GM12878 (cell line): ENCODE data around the gene UXS1. TPM values are rescaled to one million over a fixed set of nuclear protein-coding genes. Genes with fewer than 3 reads are reported as not detected.

Source experiments
- ATAC-seq: fragments of 200-7000 bp; cut with Tn5 transposase; 3 replicates; pipeline ENCODE4 v1.9.1; 2020; ENCODE audit warnings: mild to moderate bottlenecking, moderate library complexity
- BruUV-seq: library from RNA; stranded (reverse); fragments of 400-500 nt; replicated peaks from 2 replicates; lab custom pipeline; 2021; lab: Mats Ljungman, UMichigan
- CTCF ChIA-PET: fragments of 300-600 bp; sonication (Branson Sonifier 250); formaldehyde crosslinking; extraction: SDS; loops from one replicate; lab custom pipeline; 2021; ENCODE audit warnings: inconsistent platforms; lab: Yijun Ruan, JAX
- POLR2A ChIA-PET: fragments of 350-600 bp; formaldehyde crosslinking; extraction: SDS; loops from one replicate; lab custom pipeline; 2021; ENCODE audit warnings: inconsistent platforms; lab: Charles Lee
- RAD21 ChIA-PET: fragments of 300-600 bp; sonication (Branson Sonifier 250); formaldehyde crosslinking; loops from one replicate; lab custom pipeline; 2023; ENCODE audit warnings: antibody characterized with exemption; ENCODE audit not compliant: unreplicated experiment; lab: Charles Lee
- SMC1A ChIA-PET: fragments of 300-600 bp; sonication (Branson Sonifier 250); formaldehyde crosslinking; loops from one replicate; lab custom pipeline; 2023; ENCODE audit not compliant: unreplicated experiment, uncharacterized antibody; lab: Charles Lee
- DNase-seq: peaks from one replicate; pipeline ENCODE4 v3.0.0-alpha.2; 2011; ENCODE audit warnings: low read depth, low spot score
- FAIRE-seq: peaks from 3 replicates; lab custom pipeline; 2011; peaks lifted over from hg19 to GRCh38; lab: Jason Lieb, UNC
- H2AFZ ChIP-seq: 2 replicates; pipeline ENCODE4 v1.6.0; 2011; ENCODE audit warnings: low read depth, low read length, control low read depth; ENCODE audit not compliant: control insufficient read depth
- H3K27ac ChIP-seq: 2 replicates; pipeline ENCODE4 v1.5.1; 2011; ENCODE audit warnings: control low read depth; ENCODE audit not compliant: control insufficient read depth, insufficient read depth
- H3K27me3 ChIP-seq, 2 experiments: replicated peaks in 1 of 2; 2 replicates each; pipeline versions ENCODE4 v1.6.0 to v1.6.1; 2011; ENCODE audit warnings: low read length in 1 of 2; ENCODE audit not compliant: control insufficient read depth in 2 of 2, insufficient read depth in 2 of 2
- H3K36me3 ChIP-seq, 2 experiments: 2 replicates each; pipeline ENCODE4 v1.5.1; 2011; ENCODE audit warnings: low read length in 1 of 2; ENCODE audit not compliant: control insufficient read depth in 2 of 2, insufficient read depth in 2 of 2
- H3K4me1 ChIP-seq: 2 replicates; pipeline ENCODE4 v1.6.1; 2011; ENCODE audit warnings: mild to moderate bottlenecking, low read length, moderate library complexity, mixed read lengths; ENCODE audit not compliant: control insufficient read depth, insufficient read depth
- H3K4me2 ChIP-seq: 2 replicates; pipeline ENCODE4 v1.6.0; 2011; ENCODE audit warnings: control low read depth; ENCODE audit not compliant: control insufficient read depth, insufficient read depth
- H3K4me3 ChIP-seq: fragments of 200-600 bp; sonication (generic); 2 replicates; pipeline ENCODE4 v1.5.1; 2016
- H3K79me2 ChIP-seq: 2 replicates; pipeline ENCODE4 v1.6.0; 2011; ENCODE audit warnings: low read length; ENCODE audit not compliant: control insufficient read depth, insufficient read depth
- H3K9ac ChIP-seq: 2 replicates; pipeline ENCODE4 v1.8.0; 2011; ENCODE audit warnings: low read length, control low read depth, mixed read lengths; ENCODE audit not compliant: control insufficient read depth, insufficient read depth
- H3K9me3 ChIP-seq: replicated peaks from 3 replicates; pipeline ENCODE4 v1.5.1; 2011; ENCODE audit warnings: mild to moderate bottlenecking, low read length; ENCODE audit not compliant: control insufficient read depth, insufficient read depth
- H4K20me1 ChIP-seq: 2 replicates; pipeline ENCODE4 v1.6.0; 2011; ENCODE audit not compliant: control insufficient read depth, insufficient read depth
- ATF3 ChIP-seq: IDR thresholded peaks from 2 replicates; pipeline ENCODE4 v1.6.1; 2011; ENCODE audit warnings: low read depth, mild to moderate bottlenecking, low read length, moderate library complexity, borderline replicate concordance; ENCODE audit errors: extremely low read depth
- CREM ChIP-seq: IDR thresholded peaks from 2 replicates; pipeline ENCODE4 v1.6.1; 2014; ENCODE audit warnings: antibody characterized with exemption, low read depth
- E2F4 ChIP-seq: IDR thresholded peaks from 2 replicates; pipeline ENCODE4 v1.6.1; 2012; ENCODE audit warnings: low read depth, low read length, improper control_type of control experiment
- E4F1 ChIP-seq: fragments of 450-650 bp; IDR thresholded peaks from 2 replicates; pipeline ENCODE4 v1.6.1; 2018; ENCODE audit warnings: borderline replicate concordance, mild to moderate bottlenecking; ENCODE audit not compliant: partially characterized antibody
- ESRRA ChIP-seq: IDR thresholded peaks from 2 replicates; pipeline ENCODE4 v1.6.1; 2012; ENCODE audit warnings: mild to moderate bottlenecking, low read length, improper control_type of control experiment
- HDAC6 ChIP-seq: fragments of 200-600 bp; sonication (generic); IDR thresholded peaks from one replicate; pipeline ENCODE4 v1.8.0; 2017; ENCODE audit warnings: antibody characterized with exemption; ENCODE audit not compliant: unreplicated experiment
- REST ChIP-seq: IDR thresholded peaks from 2 replicates; pipeline ENCODE4 v1.6.1; 2012; ENCODE audit warnings: mild to moderate bottlenecking, low read depth, low read length
- SMAD1 ChIP-seq: fragments of 450-650 bp; IDR thresholded peaks from 2 replicates; pipeline ENCODE4 v1.6.1; 2018; ENCODE audit warnings: mild to moderate bottlenecking, low read depth; ENCODE audit not compliant: partially characterized antibody
- ZNF24 ChIP-seq: fragments of 450-650 bp; IDR thresholded peaks from 2 replicates; pipeline ENCODE4 v1.6.1; 2017; ENCODE audit warnings: antibody characterized with exemption, mild to moderate bottlenecking
- WGBS: methylation state at CpG from one replicate; pipeline ENCODE4 v1.1.6; 2016; ENCODE audit warnings: low lambda C conversion rate; ENCODE audit not compliant: insufficient replicate concordance, insufficient coverage; ENCODE audit errors: missing lambda C conversion rate; 5-methylcytosine and 5-hydroxymethylcytosine counted together
- in situ Hi-C: fragments of 300-500 bp; cut with MboI; formaldehyde crosslinking; loops from 9 replicates; pipeline ENCODE4 v1.14.3; 2018; ENCODE audit warnings: mixed read lengths
- intact Hi-C: fragments of 100-400 bp; cut with micrococcal nuclease; formaldehyde crosslinking; loops from one replicate; pipeline ENCODE4 v1.14.2; 2022; ENCODE audit not compliant: unreplicated experiment
- polyA plus RNA-seq, 11 experiments: library from polyadenylated mRNA; depleted of rRNA in 4 of 11; unstranded in 6 of 11; stranded (reverse) in 5 of 11; fragments of >200 nt; fragmentation: Nextera tagmentation in 4 of 11; fragmentation: Illumina TruSeq in 1 of 11; extraction: Ambion mirVana in 4 of 11; extraction: Trizol in 1 of 11; gene quantifications; 1 replicate in 1 of 11; 2 replicates in 10 of 11; pipeline versions ENCODE4 v1.2.1 to v1.2.3, GENCODE V29; 2011 to 2016; ENCODE audit warnings: inconsistent platforms in 2 of 11, missing spikeins in 2 of 11, low read depth in 1 of 11
- total RNA-seq, 4 experiments: library from RNA; depleted of rRNA in 3 of 4; stranded (reverse); fragments of >200 nt in 3 of 4; fragmentation: Illumina TruSeq in 1 of 4; extraction: Trizol in 1 of 4; gene quantifications; 2 replicates each; pipeline versions ENCODE4 v1.2.1 to v1.2.3, GENCODE V29; 2013 to 2021

Gene UXS1
- total and polyA plus RNA-seq, 10 of the 15 experiments (the other 5 are each of a cell fraction or from before 2014, with no cell fraction given), result 6.0 to 25.4 (median 24.0) TPM

GRCh38 chr2:106115665-106116064, 78.4 kb downstream of the UXS1 start:
- DNase-seq, result no peak
- Histone ChIP-seq H3K36me3 (peaks cover 5 to 12% of the 10 kb centered on the region in 2 experiments; a peak in 3 of 4 replicates), H3K4me3 (no peak overlapping the region), H3K27me3 (no peaks in the 10 kb centered on the region), H3K4me1 (no peaks in the 10 kb centered on the region), H3K27ac (no peak overlapping the region), H3K9me3 (no peaks in the 10 kb centered on the region), H3K79me2 (no peaks in the 10 kb centered on the region), H2AFZ (no peak overlapping the region), H3K9ac (no peak overlapping the region), H4K20me1 (no peaks in the 10 kb centered on the region), H3K4me2 (no peak overlapping the region)
- no peak for TF ChIP-seq ESRRA
- TF ChIP-seq CREM, result no peak
- no peak for TF ChIP-seq ATF3
- TF ChIP-seq E4F1, result no peak
- TF ChIP-seq E2F4, result no peak
- no peak for TF ChIP-seq ZNF24
- TF ChIP-seq SMAD1, result no peak
- TF ChIP-seq HDAC6, result no peak
- no peak for TF ChIP-seq REST
- BruUV-seq, result no TSS peak
- FAIRE-seq, result no peak
- intact Hi-C loops (no loop called here), in situ Hi-C loops (no loop called here)
- ATAC-seq, result no peak
- ChIA-PET SMC1A (no interaction called here), CTCF (no interaction called here), RAD21 (interaction anchor here (0.6 kb wide), 1 partner anchor 465 kb away, joined by 4 read pairs; no protein-coding TSS in a partner anchor), POLR2A (no interaction called here)
- WGBS, result 73% methylated on average over 4 of the region's 4 CpGs
